HEK293 (cell line): ENCODE results near the gene TEAD2.

Experiments
- BCL11A ChIP-seq: fragments of 450-650 bp; formaldehyde crosslinking; IDR thresholded peaks from 2 replicates; pipeline ENCODE4 v1.5.1; 2016; ENCODE audit warnings: low read depth, missing biosample characterization, missing genetic modification characterization
- BCL11B ChIP-seq: fragments of 450-650 bp; formaldehyde crosslinking; IDR thresholded peaks from 2 replicates; pipeline ENCODE4 v1.5.1; 2016; ENCODE audit warnings: low read depth, missing biosample characterization, missing genetic modification characterization
- BCL6B ChIP-seq: fragments of 450-650 bp; formaldehyde crosslinking; IDR thresholded peaks from 2 replicates; pipeline ENCODE4 v1.5.1; 2017; ENCODE audit warnings: missing biosample characterization, missing genetic modification characterization
- FEZF1 ChIP-seq: fragments of 450-650 bp; formaldehyde crosslinking; IDR thresholded peaks from 2 replicates; pipeline ENCODE4 v1.5.1; 2016; ENCODE audit warnings: missing biosample characterization, missing genetic modification characterization
- IKZF3 ChIP-seq: fragments of 450-650 bp; IDR thresholded peaks from 2 replicates; pipeline ENCODE4 v1.5.0; 2018; ENCODE audit warnings: missing biosample characterization, mild to moderate bottlenecking, missing genetic modification characterization, moderate library complexity
- MYNN ChIP-seq: fragments of 450-650 bp; formaldehyde crosslinking; IDR thresholded peaks from 2 replicates; pipeline ENCODE4 v1.5.1; 2016; ENCODE audit warnings: missing biosample characterization, missing genetic modification characterization, borderline replicate concordance
- SP2 ChIP-seq: fragments of 450-650 bp; formaldehyde crosslinking; IDR thresholded peaks from 2 replicates; pipeline ENCODE4 v1.5.1; 2016; ENCODE audit warnings: missing biosample characterization, missing genetic modification characterization
- TCF7L2 ChIP-seq: IDR thresholded peaks from 2 replicates; pipeline ENCODE4 v1.6.1; 2011; ENCODE audit warnings: low read depth, mild to moderate bottlenecking, inconsistent platforms, low read length, moderate library complexity, borderline replicate concordance
- YY1 ChIP-seq: fragments of 450-650 bp; formaldehyde crosslinking; IDR thresholded peaks from 2 replicates; pipeline ENCODE4 v1.5.1; 2018; ENCODE audit warnings: missing biosample characterization, missing genetic modification characterization
- ZBTB48 ChIP-seq: fragments of 450-650 bp; formaldehyde crosslinking; IDR thresholded peaks from 2 replicates; pipeline ENCODE4 v1.5.1; 2016; ENCODE audit warnings: missing biosample characterization, missing genetic modification characterization
- ZEB2 ChIP-seq: fragments of 450-650 bp; formaldehyde crosslinking; IDR thresholded peaks from 2 replicates; pipeline ENCODE4 v1.5.1; 2016; ENCODE audit warnings: missing biosample characterization, missing genetic modification characterization
- ZFP3 ChIP-seq: fragments of 450-650 bp; formaldehyde crosslinking; IDR thresholded peaks from 2 replicates; pipeline ENCODE4 v1.5.1; 2016; ENCODE audit warnings: low read depth, missing biosample characterization, missing genetic modification characterization
- ZFP41 ChIP-seq: fragments of 450-650 bp; formaldehyde crosslinking; IDR thresholded peaks from 2 replicates; pipeline ENCODE4 v1.5.1; 2016; ENCODE audit warnings: missing biosample characterization, missing genetic modification characterization, borderline replicate concordance
- ZNF114 ChIP-seq: fragments of 450-650 bp; formaldehyde crosslinking; IDR thresholded peaks from 2 replicates; pipeline ENCODE4 v1.5.0; 2017; ENCODE audit warnings: missing biosample characterization, missing genetic modification characterization
- ZNF148 ChIP-seq: fragments of 450-650 bp; formaldehyde crosslinking; IDR thresholded peaks from 2 replicates; pipeline ENCODE4 v1.5.0; 2017; ENCODE audit warnings: missing biosample characterization, missing genetic modification characterization, borderline replicate concordance
- ZNF155 ChIP-seq: fragments of 450-650 bp; formaldehyde crosslinking; IDR thresholded peaks from 2 replicates; pipeline ENCODE4 v1.5.1; 2016; ENCODE audit warnings: missing biosample characterization, missing genetic modification characterization
- ZNF184 ChIP-seq: fragments of 450-650 bp; IDR thresholded peaks from 2 replicates; pipeline ENCODE4 v1.5.1; 2018; ENCODE audit warnings: missing biosample characterization, mild to moderate bottlenecking, missing genetic modification characterization
- ZNF239 ChIP-seq: fragments of 450-650 bp; formaldehyde crosslinking; IDR thresholded peaks from 2 replicates; pipeline ENCODE4 v1.5.1; 2016; ENCODE audit warnings: missing biosample characterization, missing genetic modification characterization
- ZNF324 ChIP-seq: fragments of 450-650 bp; formaldehyde crosslinking; IDR thresholded peaks from 2 replicates; pipeline ENCODE4 v1.5.1; 2016; ENCODE audit warnings: missing biosample characterization, missing genetic modification characterization
- ZNF341 ChIP-seq: fragments of 450-650 bp; formaldehyde crosslinking; IDR thresholded peaks from 2 replicates; pipeline ENCODE4; 2016; ENCODE audit warnings: low read depth, missing biosample characterization, missing genetic modification characterization
- ZNF350 ChIP-seq: fragments of 450-650 bp; formaldehyde crosslinking; IDR thresholded peaks from 2 replicates; pipeline ENCODE4 v1.5.0; 2017; ENCODE audit warnings: missing biosample characterization, mild to moderate bottlenecking, missing genetic modification characterization
- ZNF394 ChIP-seq: fragments of 450-650 bp; formaldehyde crosslinking; IDR thresholded peaks from 2 replicates; pipeline ENCODE4 v1.5.1; 2016; ENCODE audit warnings: missing biosample characterization, missing genetic modification characterization, mild to moderate bottlenecking, moderate library complexity, borderline replicate concordance
- ZNF404 ChIP-seq: fragments of 450-650 bp; formaldehyde crosslinking; IDR thresholded peaks from 2 replicates; pipeline ENCODE4 v1.5.1; 2017; ENCODE audit warnings: missing biosample characterization, missing genetic modification characterization
- ZNF518A ChIP-seq: fragments of 450-650 bp; formaldehyde crosslinking; conservative IDR thresholded peaks from 2 replicates; pipeline ENCODE4 v1.5.1; 2016; ENCODE audit warnings: low read depth, missing biosample characterization, missing genetic modification characterization
- ZNF529 ChIP-seq: fragments of 450-650 bp; formaldehyde crosslinking; IDR thresholded peaks from 2 replicates; pipeline ENCODE4 v1.5.1; 2017; ENCODE audit warnings: missing genetic modification characterization, missing biosample characterization; ENCODE audit not compliant: insufficient replicate concordance
- ZNF561 ChIP-seq: fragments of 450-650 bp; IDR thresholded peaks from 2 replicates; pipeline ENCODE4 v1.5.1; 2018; ENCODE audit warnings: missing biosample characterization, missing genetic modification characterization, borderline replicate concordance
- ZNF571 ChIP-seq: fragments of 450-650 bp; formaldehyde crosslinking; IDR thresholded peaks from 2 replicates; pipeline ENCODE4 v1.5.0; 2017; ENCODE audit warnings: missing biosample characterization, missing genetic modification characterization
- ZNF629 ChIP-seq: fragments of 450-650 bp; formaldehyde crosslinking; IDR thresholded peaks from 2 replicates; pipeline ENCODE4 v1.5.1; 2017; ENCODE audit warnings: missing biosample characterization, missing genetic modification characterization
- ZNF658 ChIP-seq: fragments of 450-650 bp; formaldehyde crosslinking; IDR thresholded peaks from 2 replicates; pipeline ENCODE4; 2016; ENCODE audit warnings: missing biosample characterization, missing genetic modification characterization
- ZNF660 ChIP-seq: fragments of 450-650 bp; IDR thresholded peaks from 2 replicates; pipeline ENCODE4 v1.5.1; 2018; ENCODE audit warnings: missing biosample characterization, mild to moderate bottlenecking, missing genetic modification characterization
- ZNF747 ChIP-seq: fragments of 450-650 bp; formaldehyde crosslinking; IDR thresholded peaks from 2 replicates; pipeline ENCODE4 v1.5.1; 2016; ENCODE audit warnings: missing biosample characterization, missing genetic modification characterization
- ZNF768 ChIP-seq: fragments of 450-650 bp; formaldehyde crosslinking; IDR thresholded peaks from 2 replicates; pipeline ENCODE4 v1.5.1; 2018; ENCODE audit warnings: missing biosample characterization, mild to moderate bottlenecking, missing genetic modification characterization
- ZNF791 ChIP-seq: fragments of 450-650 bp; formaldehyde crosslinking; IDR thresholded peaks from 2 replicates; pipeline ENCODE4 v1.5.1; 2016; ENCODE audit warnings: missing biosample characterization, missing genetic modification characterization
- ZNF843 ChIP-seq: fragments of 450-650 bp; formaldehyde crosslinking; IDR thresholded peaks from 2 replicates; pipeline ENCODE4 v1.5.1; 2016; ENCODE audit warnings: missing biosample characterization, missing genetic modification characterization

TEAD2 gene

GRCh38 chr19:49362929-49363267 is 682 bp upstream of the TEAD2 start (continued):
- TF ChIP-seq ZNF529 (tag by site-specific recombination) (no peak), ZNF571 (tag by site-specific recombination) (no peak), ZNF747 (no peak), ZNF843 (tag by site-specific recombination) (no peak), ZNF404 (tag by site-specific recombination) (no peak), ZNF350 (tag by site-specific recombination) (no peak), BCL11A (tag by site-specific recombination) (no peak), ZFP3 (tag by site-specific recombination) (no peak), ZNF324 (tag by site-specific recombination) (no peak), ZNF629 (peak; percentile 62; the same call in 1 of the 2 replicates), ZNF155 (tag by site-specific recombination) (no peak), ZNF239 (tag by site-specific recombination) (no peak), ZNF561 (tag by site-specific recombination) (0 out of 2 replicates have a peak, but pooled peaks have one; percentile 44), ZNF768 (tag by site-specific recombination) (no peak), MYNN (tag by site-specific recombination) (0 out of 2 replicates have a peak, but pooled peaks have one; percentile 62), ZNF660 (no peak), ZNF791 (tag by site-specific recombination) (no peak), YY1 (tag by site-specific recombination) (no peak), BCL6B (tag by site-specific recombination) (no peak), ZNF341 (tag by site-specific recombination) (no peak), ZNF148 (tag by site-specific recombination) (no peak), TCF7L2 (no peak), SP2 (tag by site-specific recombination) (no peak), ZEB2 (tag by site-specific recombination) (no peak), ZNF184 (tag by site-specific recombination) (no peak), ZBTB48 (tag by site-specific recombination) (peak; percentile 91), ZNF518A (tag by site-specific recombination) (no peak), IKZF3 (tag by site-specific recombination) (no peak), BCL11B (tag by site-specific recombination) (no peak), ZNF114 (tag by site-specific recombination) (no peak), ZFP41 (tag by site-specific recombination) (no peak), FEZF1 (no peak), ZNF394 (tag by site-specific recombination) (no peak), ZNF658 (tag by site-specific recombination) (no peak)
